NCI-H345 (cell line): ENCODE measurements around the gene MEIS2.
A peak's percentile ranks its signal among the peaks of the same experiment; 100 is the strongest.

Source experiments
- DNase-seq: peaks from one replicate; lab custom pipeline; 2025; lab: John Stamatoyannopoulos, UW

Gene MEIS2

DNA sequence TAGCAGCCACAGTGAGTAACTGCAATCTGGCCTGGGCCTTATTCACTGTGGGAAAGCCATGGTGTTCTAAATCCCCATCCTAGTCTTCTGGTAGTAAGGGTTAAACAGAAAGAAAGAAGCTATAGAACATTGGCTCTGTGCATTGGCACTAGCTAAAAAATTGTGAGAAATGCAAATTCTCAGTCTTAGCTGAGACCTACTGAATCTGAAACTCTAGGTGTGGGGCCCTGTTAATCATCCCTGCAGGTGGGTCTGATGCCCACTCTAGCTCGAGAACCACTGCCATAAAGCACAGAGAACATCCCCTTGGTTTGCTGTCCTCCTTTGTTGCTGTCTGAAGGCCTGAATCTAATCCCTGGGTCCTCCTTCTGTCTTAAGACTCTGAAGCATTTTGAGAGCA, 59.3 kb downstream of the MEIS2 start:
- no peak for DNase-seq

DNA sequence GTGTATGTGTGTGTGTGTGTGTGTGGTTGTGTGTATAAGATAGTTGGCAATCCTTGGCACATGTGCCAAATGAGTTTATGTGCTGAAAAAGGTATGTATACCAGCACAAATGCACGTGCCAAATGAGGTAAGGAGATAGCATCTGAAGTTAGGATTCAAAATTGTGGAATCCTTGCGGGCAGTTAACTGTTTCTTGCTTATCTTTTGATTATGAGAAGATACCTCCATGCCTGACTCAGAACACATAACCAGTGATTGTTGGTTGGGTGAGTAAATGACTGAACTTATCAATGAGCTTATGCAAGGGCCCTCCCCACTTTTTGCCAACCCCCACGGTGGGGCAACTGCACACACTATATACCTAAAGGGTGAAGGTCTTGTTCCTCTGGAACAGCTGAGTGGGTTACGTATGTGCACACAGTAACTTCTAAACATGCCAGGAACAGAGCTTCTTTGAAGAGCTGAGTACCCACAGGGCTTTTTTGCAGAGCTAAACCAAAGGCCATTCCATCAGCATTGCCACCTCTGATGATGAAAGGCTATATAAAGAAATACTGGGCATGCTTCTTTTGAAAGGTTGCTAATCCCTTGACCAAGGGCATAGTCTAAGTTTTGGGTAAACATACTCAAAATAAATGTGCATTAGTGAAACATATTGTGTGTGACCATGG, 60.1 kb downstream of the MEIS2 start:
- no peak for DNase-seq

DNA sequence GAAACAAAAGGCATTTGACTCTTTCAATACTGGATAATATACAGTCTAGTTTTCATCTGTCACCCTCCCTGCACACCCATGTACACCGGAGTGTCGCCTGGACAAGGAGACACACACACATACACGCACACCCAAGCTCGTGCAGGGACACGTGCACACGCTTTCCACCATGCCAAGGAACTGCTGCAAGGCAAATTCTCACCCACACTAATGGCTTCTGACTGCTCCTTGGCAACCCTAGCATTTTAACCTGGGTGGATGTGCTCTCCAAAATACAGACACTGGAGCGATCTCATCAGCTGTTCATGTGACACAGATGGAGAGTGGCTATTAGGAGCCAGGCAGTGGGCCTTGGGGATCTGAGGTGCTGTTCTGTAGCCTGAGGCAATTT, 61.6 kb downstream of the MEIS2 start:
- peak; percentile 37 for DNase-seq

- peak; percentile 12 for DNase-seq
These were observed 62.3 kb downstream of the MEIS2 start for GRCh38 chr15:37037850-37038715.

DNA sequence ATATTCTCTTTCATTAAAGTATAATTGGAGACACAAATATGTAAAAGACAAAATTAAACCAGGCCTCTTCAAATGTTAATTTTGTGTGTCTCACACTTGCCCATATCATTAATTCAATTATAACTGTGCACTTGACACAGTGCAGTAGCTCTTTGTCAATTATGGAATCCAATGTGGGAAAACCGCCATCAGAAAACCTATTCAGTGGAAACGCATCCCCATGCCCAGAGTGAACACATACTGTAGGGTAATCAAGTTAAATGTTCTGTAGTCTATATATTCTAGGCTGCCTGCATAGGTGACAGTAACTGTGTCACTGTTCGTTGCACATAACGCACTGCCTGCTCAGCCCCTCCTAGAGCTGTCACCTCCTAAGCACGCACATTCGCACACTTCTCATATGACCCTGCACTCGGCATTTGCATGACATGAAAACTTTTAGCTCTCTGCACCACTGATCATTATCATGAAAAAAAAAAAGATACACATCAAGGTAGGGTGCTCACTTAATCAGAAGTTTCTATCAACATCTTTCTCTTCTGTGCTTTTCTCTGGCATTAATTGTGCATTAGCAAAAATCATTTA, 63.2 kb downstream of the MEIS2 start:
- no peak for DNase-seq

GRCh38 chr15:37034835-37035748, 65.3 kb downstream of the MEIS2 start:
- DNase-seq = peak; percentile 24

DNA sequence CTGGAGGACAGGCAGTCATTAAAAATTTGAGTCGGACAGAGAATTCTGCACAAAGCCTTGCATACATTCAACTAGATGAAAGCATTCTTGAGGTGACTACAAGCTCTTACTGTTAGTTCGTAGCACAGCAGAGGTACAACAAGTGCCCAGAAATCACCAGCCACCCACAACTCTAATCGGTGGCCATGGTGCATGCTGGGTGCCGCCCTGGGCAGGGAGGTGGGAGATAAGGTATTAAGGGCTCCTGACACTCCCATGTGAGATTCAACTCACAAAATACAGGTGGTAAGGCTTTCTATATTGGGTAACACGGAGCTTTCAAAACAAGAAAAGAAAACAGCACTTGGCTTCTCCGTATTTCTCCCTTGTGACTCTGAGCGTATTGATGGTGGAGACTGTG, 66.0 kb downstream of the MEIS2 start:
- no peak for DNase-seq

DNA sequence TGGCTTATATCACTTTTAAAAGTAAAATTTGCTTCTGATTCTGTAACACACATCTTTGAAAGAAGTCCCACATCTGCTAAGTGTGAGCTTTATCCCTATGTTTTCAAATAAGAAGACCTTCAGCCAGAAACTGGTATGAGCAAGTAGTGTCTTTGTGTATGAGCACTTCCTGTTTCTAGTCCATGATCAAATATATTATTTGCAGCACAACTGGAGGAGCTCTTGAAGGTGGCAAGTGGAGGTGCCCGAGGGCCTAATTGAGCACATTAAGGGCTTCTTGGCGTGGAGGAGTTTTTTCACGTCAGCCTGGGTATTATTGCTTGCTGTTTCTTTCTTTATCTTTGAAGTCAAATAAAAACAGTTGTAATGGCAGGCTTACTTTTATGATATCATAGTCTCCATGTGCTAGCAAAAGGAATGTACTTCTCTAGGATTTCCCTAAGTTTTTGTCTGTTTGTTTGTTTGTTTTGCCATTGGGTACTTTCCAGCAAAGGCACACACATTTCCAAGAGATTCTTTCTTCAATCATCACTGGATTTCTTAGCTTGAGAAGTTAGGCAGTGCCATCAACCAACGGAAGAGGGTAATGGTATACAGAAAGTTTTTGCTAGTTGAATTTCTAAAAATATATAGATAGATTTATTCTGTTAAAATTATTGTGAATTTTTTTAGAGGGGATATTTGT, 68.1 kb downstream of the MEIS2 start:
- no peak for DNase-seq

DNA sequence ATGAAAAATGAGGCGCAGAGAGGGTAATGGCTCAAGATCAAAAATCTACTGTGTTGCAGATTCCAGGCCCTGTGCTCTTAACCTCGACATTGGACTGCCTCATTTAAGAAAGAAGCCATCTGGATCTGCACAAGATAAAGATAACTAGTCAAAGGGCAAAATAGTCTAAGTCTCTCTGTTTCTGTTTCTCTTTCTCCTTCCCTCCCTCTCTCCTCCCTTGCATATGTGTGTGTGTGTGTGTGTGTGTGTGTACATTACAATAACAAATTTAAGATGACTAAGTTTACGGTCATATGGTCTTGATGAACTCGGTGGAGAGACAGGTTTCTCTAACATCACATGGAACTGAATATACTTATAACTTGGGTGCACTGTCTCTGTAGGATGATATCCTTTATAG, 69.2 kb downstream of the MEIS2 start:
- no peak for DNase-seq

DNA sequence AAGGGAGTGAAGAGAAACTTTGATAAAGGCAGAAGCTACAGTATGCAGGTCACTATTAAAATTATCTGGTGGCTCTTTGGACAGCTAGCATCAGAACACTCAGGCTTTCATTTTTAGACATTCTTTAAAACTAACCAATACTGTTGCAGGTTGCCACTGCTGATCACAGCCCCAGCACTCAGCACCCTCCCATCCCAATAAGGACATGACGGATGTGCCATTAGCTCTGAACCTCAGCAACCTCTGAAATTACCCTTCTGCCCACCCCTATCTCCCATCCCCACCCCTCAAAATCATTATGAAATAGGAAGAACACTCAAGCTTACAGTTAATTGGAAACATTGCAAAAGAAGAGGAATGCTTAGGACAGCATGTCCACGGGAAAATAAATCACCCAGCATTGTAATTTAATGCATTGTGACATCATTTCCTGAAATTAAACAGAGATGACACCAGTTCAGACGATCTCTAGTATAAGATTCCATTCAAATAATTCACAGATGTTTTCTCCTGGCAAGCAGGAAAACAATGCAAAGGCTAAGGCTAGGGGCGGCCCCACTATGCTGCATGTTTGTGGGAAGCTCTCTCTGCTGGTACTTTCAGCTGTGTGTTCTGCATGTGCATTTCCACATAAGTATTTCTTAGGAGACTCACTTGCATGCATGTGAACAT, 71.6 kb downstream of the MEIS2 start:
- DNase-seq = no peak

DNA sequence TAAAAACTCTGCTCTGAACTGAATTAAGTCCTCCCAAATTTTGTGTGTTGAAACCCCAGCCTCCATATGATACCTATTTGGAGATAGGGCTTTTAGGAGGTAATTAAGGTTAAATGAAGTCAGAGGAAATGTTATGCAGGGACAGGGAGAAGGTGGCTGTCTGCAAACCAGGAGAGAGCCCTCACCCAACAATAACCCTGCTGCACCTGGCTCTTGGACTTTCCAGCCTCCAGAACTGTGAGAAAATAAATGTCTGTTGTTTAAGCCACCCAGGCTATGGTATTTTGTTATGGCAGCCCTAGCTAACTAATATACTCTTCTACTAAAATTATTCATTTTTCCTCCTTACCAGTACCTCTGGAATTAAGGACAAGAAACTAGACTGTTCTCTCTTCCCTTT, 79.5 kb downstream of the MEIS2 start:
- DNase-seq = no peak

DNA sequence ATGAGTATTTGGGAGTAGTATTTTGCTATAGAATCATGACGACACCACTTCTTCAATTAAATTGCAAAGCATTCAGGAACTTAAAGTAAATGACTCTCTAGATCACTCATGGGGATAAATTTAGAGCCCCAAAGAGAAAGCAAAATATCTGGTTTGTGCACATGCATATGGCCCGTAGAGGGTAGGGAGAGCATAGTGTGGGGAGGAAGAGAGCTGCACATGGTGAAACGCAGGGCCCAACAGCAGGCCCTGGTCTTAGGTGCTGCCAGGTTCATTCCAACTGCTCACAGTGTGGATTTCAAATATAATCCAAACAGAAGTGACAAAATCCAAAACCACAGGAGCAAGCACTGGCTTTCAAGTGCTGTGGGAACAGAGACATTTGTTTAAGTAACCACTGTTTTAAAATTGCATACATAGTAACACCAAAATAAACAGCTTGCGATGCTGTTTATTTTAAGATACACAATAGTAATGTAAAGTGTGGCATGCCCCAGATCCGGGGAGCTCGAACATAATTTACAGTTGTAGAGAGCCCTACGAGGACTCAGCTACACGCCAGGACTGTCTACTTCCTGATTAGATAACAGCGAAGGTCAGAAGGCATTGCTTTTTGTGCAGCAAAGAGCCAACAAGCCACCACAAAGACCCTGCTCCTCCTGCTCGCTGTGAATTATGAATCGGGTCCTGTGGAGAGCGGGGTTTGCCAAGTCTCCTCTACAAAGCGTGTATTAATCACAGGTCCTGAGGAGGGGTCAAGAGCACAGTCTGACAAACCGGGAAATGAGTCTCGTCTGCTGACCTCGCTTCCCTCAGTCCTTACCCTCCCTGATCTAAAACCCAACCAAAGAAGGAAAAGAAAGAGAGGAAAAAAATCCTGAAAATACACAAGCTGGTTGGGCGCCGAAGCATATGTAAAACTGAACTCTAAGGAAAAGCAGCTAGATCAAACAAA, 80.6 kb downstream of the MEIS2 start:
- DNase-seq = peak; percentile 44

DNA sequence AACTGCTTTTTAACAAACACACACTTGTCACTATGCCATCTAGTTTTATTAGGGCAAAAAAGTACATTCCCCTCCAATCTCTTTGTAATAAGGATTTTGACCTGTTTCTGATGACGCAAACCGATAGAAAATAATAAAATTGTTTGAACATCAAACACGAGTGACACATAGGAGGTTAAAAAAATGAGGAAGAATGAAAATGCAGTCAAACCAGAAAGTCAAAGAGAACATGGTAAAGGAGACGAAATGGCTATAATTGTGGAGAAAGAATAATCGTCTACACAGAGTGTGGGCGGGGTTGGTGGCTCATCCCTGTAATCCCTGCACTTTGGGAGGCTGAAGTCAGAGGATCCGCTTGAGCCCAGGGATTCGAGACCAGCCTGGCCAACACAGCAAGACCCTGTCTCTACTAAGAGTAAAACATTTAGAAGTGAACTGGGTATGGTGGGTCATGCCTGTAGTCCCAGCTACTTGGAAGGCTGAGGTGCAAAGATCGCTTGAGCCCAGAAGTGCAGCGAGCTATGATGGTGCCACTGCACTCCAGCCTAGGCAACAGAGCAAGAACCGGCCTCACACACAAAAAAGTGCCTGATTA, 83.2 kb downstream of the MEIS2 start:
- DNase-seq = no peak

- DNase-seq = no peak
These were observed 84.1 kb downstream of the MEIS2 start for GRCh38 chr15:37016231-37016630.

- no peak for DNase-seq
These were observed 84.9 kb downstream of the MEIS2 start for GRCh38 chr15:37015451-37015850.

DNA sequence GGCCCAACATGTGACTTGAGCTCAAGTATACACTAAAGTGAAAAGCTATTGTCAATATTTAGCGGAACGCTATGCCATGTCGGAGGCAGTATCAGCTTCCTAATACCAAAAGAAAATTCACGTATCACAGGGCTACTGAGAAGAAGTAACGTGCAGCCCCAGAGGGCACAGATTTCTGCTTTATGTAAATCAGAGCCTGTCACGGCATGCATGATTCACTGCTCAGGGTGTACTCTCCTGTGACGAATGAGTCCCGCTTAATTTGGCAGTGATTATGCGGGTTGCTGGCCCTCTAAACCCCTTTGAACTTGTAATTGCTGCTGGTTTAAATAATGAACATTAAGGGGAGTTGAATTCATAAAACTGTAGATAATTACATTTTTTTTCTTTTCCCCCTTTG, 85.3 kb downstream of the MEIS2 start:
- no peak for DNase-seq

- no peak for DNase-seq
These were observed 85.8 kb downstream of the MEIS2 start for GRCh38 chr15:37014566-37014965.

DNA sequence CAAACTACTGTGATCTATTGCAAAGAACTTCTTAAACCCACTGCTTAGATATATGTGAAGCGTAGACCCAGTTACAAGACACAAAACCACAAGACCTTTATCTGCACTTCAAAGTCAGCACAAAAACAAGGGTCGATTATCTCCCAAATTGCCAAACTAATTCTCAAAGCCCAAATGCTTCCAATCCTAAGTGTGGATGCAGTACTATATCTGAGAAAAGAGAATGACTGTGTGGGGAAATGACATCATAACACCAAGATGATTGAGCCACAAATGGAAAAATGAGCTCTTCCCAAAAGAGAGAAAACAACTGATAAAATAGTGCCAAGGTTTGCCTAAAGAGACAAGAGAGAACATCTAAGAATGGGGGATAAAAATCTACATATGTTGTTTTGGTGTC, 86.2 kb downstream of the MEIS2 start:
- no peak for DNase-seq

GRCh38 chr15:37010595-37010994, 89.8 kb downstream of the MEIS2 start:
- DNase-seq = no peak
